ENCODE data around the gene PLXNA4. TPM values are rescaled to one million over a fixed set of nuclear protein-coding genes. Genes with fewer than 3 reads are reported as not detected.

Gene PLXNA4
- total RNA-seq, 1 experiment from 2014 or later = not detected

GRCh38 chr7:132077971-132078685 is 498.1 kb downstream of the PLXNA4 start:
- no TSS peak for BruUV-seq (replicated peaks)
- Histone ChIP-seq H3K27me3 (ENCODE audit: insufficient read depth, low read length) (peaks cover 67% of the 10 kb centered on the region), H2AFZ (ENCODE audit: low read depth, low read length, poor library complexity, severe bottlenecking) (no peak overlapping the region), H4K20me1 (ENCODE audit: insufficient read depth) (no peaks in the 10 kb centered on the region), H3K4me3 (replicated peaks in 1 of 2; ENCODE audit: low read depth in 1 of 2, low read length in 2 of 2) (no peak overlapping the region), H3K9me3 (ENCODE audit: control insufficient read depth in 1 of 2, insufficient read depth in 1 of 2, low read depth in 1 of 2, low read length in 2 of 2) (no peaks in the 10 kb centered on the region), H3K27ac (ENCODE audit: low read depth, low read length) (no peak overlapping the region), H3K9me2 (ENCODE audit: insufficient read depth) (no peaks in the 10 kb centered on the region), H3K9ac (ENCODE audit: low read length) (no peak overlapping the region), H3K36me3 (ENCODE audit: control insufficient read depth in 1 of 2, insufficient read depth in 2 of 2, low read length in 2 of 2) (no peaks in the 10 kb centered on the region), H3K79me2 (ENCODE audit: insufficient read depth, low read length) (no peaks in the 10 kb centered on the region), H3K4me1 (ENCODE audit: control insufficient read depth in 1 of 2, insufficient read depth in 2 of 2, low read length in 2 of 2) (no peaks in the 10 kb centered on the region), H3K4me2 (ENCODE audit: low read length) (no peak overlapping the region)
- RAD21 ChIA-PET (ENCODE audit: low non-redundant PET in 1 of 2, low total read pairs in 2 of 2, uncharacterized antibody in 2 of 2, unreplicated experiment in 2 of 2) = no interaction called here
- TF ChIP-seq ZFX (IDR thresholded peaks at IDR 0.05) = no peak
- no peak for TF ChIP-seq REST (IDR thresholded peaks at IDR 0.05; ENCODE audit: low read depth)
- TF ChIP-seq MAX (IDR thresholded peaks at IDR 0.05) = no peak
- TF ChIP-seq, protein P1, sequence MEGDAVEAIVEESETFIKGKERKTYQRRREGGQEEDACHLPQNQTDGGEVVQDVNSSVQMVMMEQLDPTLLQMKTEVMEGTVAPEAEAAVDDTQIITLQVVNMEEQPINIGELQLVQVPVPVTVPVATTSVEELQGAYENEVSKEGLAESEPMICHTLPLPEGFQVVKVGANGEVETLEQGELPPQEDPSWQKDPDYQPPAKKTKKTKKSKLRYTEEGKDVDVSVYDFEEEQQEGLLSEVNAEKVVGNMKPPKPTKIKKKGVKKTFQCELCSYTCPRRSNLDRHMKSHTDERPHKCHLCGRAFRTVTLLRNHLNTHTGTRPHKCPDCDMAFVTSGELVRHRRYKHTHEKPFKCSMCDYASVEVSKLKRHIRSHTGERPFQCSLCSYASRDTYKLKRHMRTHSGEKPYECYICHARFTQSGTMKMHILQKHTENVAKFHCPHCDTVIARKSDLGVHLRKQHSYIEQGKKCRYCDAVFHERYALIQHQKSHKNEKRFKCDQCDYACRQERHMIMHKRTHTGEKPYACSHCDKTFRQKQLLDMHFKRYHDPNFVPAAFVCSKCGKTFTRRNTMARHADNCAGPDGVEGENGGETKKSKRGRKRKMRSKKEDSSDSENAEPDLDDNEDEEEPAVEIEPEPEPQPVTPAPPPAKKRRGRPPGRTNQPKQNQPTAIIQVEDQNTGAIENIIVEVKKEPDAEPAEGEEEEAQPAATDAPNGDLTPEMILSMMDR (IDR thresholded peaks at IDR 0.05 in 2 of 3, conservative IDR thresholded peaks at IDR 0.05 in 1 of 3; ENCODE audit: borderline replicate concordance in 1 of 3, insufficient read depth in 1 of 3, low read depth in 2 of 3, low read length in 2 of 3) = no peak
- TF ChIP-seq ELF1 (IDR thresholded peaks at IDR 0.05; ENCODE audit: borderline replicate concordance, low read depth) = no peak
- no peak for TF ChIP-seq POLR2AphosphoS5 (IDR thresholded peaks at IDR 0.05; ENCODE audit: low read depth, low read length)
- no peak for TF ChIP-seq FOSL1 (IDR thresholded peaks at IDR 0.05; ENCODE audit: low read depth)
- no peak for TF ChIP-seq CBX3 (IDR thresholded peaks at IDR 0.05; ENCODE audit: low read depth)
- no peak for TF ChIP-seq TCF7L2 (IDR thresholded peaks at IDR 0.05; ENCODE audit: borderline replicate concordance, extremely low read depth, insufficient read depth, insufficient read length)
- TF ChIP-seq EGR1 (IDR thresholded peaks at IDR 0.05; ENCODE audit: low read depth) = no peak
- no peak for TF ChIP-seq RAD21 (IDR thresholded peaks at IDR 0.05; ENCODE audit: low read depth)
- no peak for TF ChIP-seq EZH2 (IDR thresholded peaks at IDR 0.05)
- TF ChIP-seq, protein P2, sequence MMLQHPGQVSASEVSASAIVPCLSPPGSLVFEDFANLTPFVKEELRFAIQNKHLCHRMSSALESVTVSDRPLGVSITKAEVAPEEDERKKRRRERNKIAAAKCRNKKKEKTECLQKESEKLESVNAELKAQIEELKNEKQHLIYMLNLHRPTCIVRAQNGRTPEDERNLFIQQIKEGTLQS (IDR thresholded peaks at IDR 0.05) = no peak
- no peak for TF ChIP-seq CEBPB (IDR thresholded peaks at IDR 0.05; ENCODE audit: low read depth)
- no peak for TF ChIP-seq SIN3A (IDR thresholded peaks at IDR 0.05; ENCODE audit: low read depth)
- no peak for TF ChIP-seq YY1 (IDR thresholded peaks at IDR 0.05; ENCODE audit: extremely low read depth, insufficient replicate concordance, low read depth, low read length)
- no peak for TF ChIP-seq POLR2A (IDR thresholded peaks at IDR 0.05; ENCODE audit: borderline replicate concordance, extremely low read depth, insufficient read depth, insufficient read length)
- no peak for TF ChIP-seq SP1 (IDR thresholded peaks at IDR 0.05; ENCODE audit: low read depth)
- TF ChIP-seq SRF (IDR thresholded peaks at IDR 0.05; ENCODE audit: low read depth) = no peak
- POLR2A ChIA-PET = no interaction called here
- no peak for DNase-seq (ENCODE audit: low read depth, low spot score)
- intact Hi-C loops (cut with micrococcal nuclease) = no loop called here
- CTCF ChIA-PET = no interaction called here
- no peak for ATAC-seq
